HG03025 (cell line): ENCODE results near the gene TMC4.

Source experiments
- ATAC-seq: cut with Tn5 transposase; IDR thresholded peaks from one replicate; pipeline ENCODE4 v1.9.1; 2021; ENCODE audit warnings: mild to moderate bottlenecking, moderate library complexity; ENCODE audit not compliant: unreplicated experiment, low FRiP score

Gene TMC4

GRCh38 chr19:54136086-54136863 is 36.7 kb downstream of the TMC4 start:
- no peak for ATAC-seq

- no peak for ATAC-seq
These were observed 38.9 kb downstream of the TMC4 start for GRCh38 chr19:54133957-54134590.

GRCh38 chr19:54133312-54133956 is 39.5 kb downstream of the TMC4 start:
- ATAC-seq, result no peak

- ATAC-seq, result no peak
These were observed 43.4 kb downstream of the TMC4 start for GRCh38 chr19:54129617-54129996.

- no peak for ATAC-seq
These were observed 44.0 kb downstream of the TMC4 start for GRCh38 chr19:54128796-54129616.

GRCh38 chr19:54128441-54128725 is 44.6 kb downstream of the TMC4 start:
- no peak for ATAC-seq

GRCh38 chr19:54127688-54128440 is 45.1 kb downstream of the TMC4 start:
- ATAC-seq, result no peak

- ATAC-seq, result no peak
These were observed 47.2 kb downstream of the TMC4 start for GRCh38 chr19:54125713-54126112.

GRCh38 chr19:54124393-54124792 is 48.6 kb downstream of the TMC4 start:
- no peak for ATAC-seq

- ATAC-seq, result no peak
These were observed 49.3 kb downstream of the TMC4 start for GRCh38 chr19:54123682-54124081.

GRCh38 chr19:54121259-54121658 is 51.7 kb downstream of the TMC4 start:
- no peak for ATAC-seq

GRCh38 chr19:54115109-54116063 is 57.6 kb downstream of the TMC4 start, which contains the start of the genes PRPF31 and TFPT:
Gene PRPF31, plus strand, starts transcription at chr19:54115754. Its CDS starts 2,525 bp downstream, at chr19:54118279.
Gene TFPT, minus strand, starts transcription at chr19:54115657. Its CDS starts 388 bp downstream, at chr19:54115269.
- peak; percentile 81 for ATAC-seq

- no peak for ATAC-seq
These were observed 58.4 kb downstream of the TMC4 start for GRCh38 chr19:54114340-54115108.
